Esophagus squamous epithelium (tissue), 4 donors: ENCODE results near the gene SLC6A4.

Source experiments
- CTCF ChIP-seq, 6 experiments: fragments of 450-650 bp in 4 of 6; fragments of 200-600 bp in 2 of 6; sonication (generic) in 2 of 6; IDR thresholded peaks; one replicate each; pipeline ENCODE4 v1.5.1; 2016 to 2019; ENCODE audit warnings: antibody characterized with exemption in 6 of 6, mild to moderate bottlenecking in 4 of 6, moderate library complexity in 4 of 6
- POLR2A ChIP-seq, 4 donors: fragments of 450-650 bp; IDR thresholded peaks; one replicate each; pipeline ENCODE4 v1.6.1; 2017; ENCODE audit warnings: antibody characterized with exemption in 4 of 4, mild to moderate bottlenecking in 4 of 4, moderate library complexity in 3 of 4

- TF ChIP-seq POLR2A (IDR thresholded peaks at IDR 0.05), result no peak
- TF ChIP-seq CTCF (IDR thresholded peaks at IDR 0.05), result no peak
Observed at GRCh38 chr17:30274887-30275286, 39.4 kb upstream of the SLC6A4 start.
